ENCODE results near the gene AMH.

The AMH gene

GRCh38 chr19:2235381-2236063, 13.6 kb upstream of the AMH start:
- DNase-seq (ENCODE audit: low read depth): no peak

DNA sequence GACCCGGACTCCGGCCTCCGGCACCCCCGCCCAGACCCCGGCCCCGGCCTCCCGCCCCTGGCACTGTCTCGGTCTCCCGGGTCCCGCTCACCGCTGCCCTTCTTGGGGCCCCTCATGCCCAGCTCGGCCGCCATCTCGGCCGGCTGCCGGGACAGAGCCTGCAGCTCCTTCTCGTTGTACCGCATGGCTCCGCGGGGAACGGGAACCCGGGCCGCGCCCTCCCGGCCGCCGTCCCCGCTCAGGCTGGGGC, 13.1 kb upstream of the AMH start:
- no peak for DNase-seq (ENCODE audit: low read depth)

GRCh38 chr19:2236314-2237050, 12.6 kb upstream of the AMH start, which contains the start of the genes PLEKHJ1 and SF3A2:
PLEKHJ1 (minus strand) TSS chr19:2236329; CDS start chr19:2236248, 81 bp downstream.
SF3A2 (plus strand) TSS chr19:2236824; CDS start chr19:2243419, 6,595 bp downstream.
- DNase-seq (ENCODE audit: low read depth): peak; percentile 99

- DNase-seq (ENCODE audit: low read depth): no peak
Observed at GRCh38 chr19:2237051-2237868, 11.9 kb upstream of the AMH start.

DNA sequence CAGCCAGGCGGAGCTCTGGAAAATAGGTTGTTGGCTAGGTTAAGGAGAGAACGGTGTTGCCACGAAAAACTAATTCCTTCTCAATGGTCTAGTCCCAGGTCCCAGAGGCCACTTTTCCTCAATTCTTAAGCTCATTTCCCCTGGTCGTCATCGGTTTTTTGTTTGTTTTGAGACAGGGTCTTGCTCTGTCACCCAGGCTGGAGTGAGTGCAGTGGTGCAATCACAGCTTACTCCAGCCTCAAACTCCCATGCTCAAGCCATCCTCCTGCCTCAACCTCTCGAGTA, 11.3 kb upstream of the AMH start:
- DNase-seq (ENCODE audit: low read depth): no peak

- no peak for DNase-seq (ENCODE audit: low read depth)
Observed at GRCh38 chr19:2239173-2239572, 9.9 kb upstream of the AMH start.

DNA sequence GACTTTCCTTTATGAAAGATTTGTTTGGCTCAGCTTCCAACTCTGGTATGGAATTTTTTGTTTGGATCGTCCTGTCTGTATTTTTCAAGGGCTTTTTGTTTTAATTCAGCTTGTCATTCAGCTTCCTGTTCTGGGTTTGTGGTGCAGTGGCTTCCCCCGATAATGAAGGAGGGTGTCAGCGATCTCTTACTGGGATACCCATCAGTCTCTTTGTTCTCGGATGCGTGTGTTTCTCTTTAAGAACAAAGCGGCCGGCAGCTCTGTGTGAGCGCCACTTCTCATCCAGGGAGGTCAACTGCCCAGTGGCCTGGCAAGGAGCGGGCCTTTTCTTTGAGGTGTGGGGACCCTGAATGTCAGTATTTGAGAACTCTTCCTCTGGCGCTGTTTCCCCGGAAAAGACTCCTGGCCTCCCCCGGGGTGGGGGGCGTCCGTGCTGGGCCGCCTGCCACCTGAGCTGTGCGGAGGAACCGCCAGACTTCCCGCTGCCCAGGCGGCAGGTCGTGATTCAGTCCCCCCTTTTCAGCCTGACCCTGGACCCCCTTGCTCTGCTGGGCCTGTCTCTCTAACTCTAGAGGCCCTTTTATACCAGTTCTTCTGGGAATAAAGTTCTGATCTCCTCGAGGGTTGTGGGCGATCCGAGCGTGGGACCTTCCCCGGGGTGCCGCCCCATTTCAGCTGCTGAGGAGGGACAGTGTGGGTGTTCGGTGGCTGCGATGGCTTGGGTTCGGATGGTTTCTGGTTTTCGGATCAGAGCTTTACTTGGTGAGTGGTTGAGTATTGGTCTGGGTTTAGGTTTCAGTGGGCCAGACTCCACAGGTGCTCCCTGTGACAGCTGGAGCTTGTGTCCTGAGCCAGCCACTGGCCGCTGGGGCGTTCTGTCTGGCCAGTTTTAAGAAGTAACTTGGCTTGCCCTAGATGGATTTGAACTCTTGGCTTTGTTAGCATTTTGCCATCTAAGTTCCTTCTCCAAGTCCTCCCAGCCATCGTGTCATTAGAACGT, 9.1 kb upstream of the AMH start:
- no peak for DNase-seq (ENCODE audit: low read depth)

- no peak for DNase-seq (ENCODE audit: low read depth)
Observed at GRCh38 chr19:2240881-2241760, 8.0 kb upstream of the AMH start.

DNA sequence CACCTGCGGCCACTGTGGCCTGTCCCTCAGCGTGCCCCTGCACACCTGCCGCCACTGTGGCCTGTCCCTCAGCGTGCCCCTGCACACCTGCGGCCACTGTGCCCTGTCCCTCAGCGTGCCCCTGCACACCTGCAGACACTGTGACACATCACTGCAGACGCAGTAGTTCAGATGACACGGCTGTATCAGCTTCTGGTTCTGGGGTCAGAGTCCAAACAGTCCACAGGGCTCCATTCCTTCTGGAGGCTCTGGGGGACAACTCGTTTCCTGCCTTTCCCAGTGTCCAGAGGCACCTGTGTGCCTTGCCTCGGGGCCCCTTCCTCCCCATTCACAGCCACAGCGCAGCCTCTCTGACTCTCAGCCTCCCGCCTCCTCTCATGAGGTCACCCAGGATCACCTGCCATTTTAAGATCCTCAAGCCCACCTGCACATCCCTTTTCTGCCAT, 7.0 kb upstream of the AMH start:
- DNase-seq (ENCODE audit: low read depth): no peak

DNA sequence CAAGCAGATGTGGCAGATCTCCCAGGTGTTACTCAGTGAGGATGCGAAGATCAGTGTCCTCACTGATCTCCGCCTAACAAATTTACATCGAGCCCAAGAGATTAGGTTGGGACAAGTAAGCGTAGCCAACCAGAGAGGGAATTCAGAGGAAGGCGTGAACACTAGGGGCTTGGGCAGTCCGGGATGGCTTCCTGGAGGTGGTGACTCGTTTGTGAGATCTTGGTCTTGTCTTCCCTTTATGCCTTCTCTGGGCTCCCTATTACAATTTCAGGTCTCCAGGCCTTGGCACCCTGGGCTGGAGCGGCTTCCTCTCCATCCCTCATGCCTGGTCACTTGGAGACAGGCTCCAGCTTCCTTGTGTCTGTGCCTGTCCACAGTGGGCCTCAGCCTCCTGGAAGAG, 6.3 kb upstream of the AMH start:
- no peak for DNase-seq (ENCODE audit: low read depth)

DNA sequence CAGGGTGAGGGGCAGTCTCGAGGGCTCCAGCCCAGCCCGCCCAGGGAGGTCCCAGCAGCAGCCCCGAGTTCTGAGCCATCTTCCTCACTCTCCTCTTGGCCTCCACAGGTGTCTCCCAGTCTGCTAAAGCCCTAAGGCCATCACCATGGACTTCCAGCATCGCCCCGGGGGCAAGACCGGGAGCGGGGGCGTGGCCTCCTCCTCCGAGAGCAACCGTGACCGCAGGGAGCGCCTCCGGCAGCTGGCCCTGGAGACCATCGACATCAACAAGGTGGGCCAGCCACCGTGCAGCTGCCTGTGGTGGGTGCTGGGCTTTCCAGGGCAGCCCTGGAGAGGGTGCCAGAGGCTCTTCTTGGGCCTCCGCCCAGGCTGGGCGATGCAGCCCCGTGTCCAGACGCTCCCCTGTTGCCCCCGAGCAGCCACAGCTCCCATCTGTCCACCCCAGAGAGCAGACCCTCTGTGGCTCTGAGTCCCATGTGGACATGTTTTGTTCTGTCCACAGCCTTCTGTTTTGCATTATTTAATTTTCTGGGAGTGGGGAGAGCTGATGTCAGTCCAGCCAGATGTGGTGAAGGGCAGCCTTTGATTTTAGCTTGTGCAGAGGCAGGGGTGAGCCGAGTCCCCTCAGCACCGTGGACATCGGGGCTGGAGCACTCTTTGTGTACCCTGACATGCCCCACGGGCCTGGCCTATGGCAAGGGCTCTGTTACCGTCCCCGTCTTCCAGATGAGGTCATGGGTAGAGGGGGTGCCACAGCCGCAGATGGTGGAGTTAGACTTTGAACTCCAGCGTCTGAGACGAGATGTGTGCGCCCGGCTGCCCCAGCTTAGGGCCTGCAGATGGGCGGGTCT, 5.6 kb upstream of the AMH start:
- no peak for DNase-seq (ENCODE audit: low read depth)

GRCh38 chr19:2244125-2244411, 5.1 kb upstream of the AMH start:
- no peak for DNase-seq (ENCODE audit: low read depth)

DNA sequence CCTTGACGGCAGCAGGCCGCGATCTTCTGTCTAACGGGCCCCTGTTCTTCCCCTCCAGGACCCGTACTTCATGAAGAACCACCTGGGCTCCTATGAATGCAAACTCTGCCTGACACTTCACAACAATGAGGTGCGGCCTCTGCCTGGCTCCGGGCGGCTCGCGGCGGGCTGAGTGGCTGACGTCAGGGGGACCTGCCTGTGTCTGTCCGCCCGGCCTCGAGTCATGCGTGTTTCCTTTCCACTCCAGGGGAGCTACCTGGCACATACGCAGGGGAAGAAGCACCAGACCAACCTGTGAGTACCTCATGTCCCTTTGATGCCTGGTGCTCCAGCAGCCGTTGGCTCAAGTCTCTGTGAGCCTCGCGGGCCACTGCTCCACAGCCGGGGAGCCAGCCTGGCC, 4.6 kb upstream of the AMH start:
- DNase-seq (ENCODE audit: low read depth): no peak

- no peak for DNase-seq (ENCODE audit: low read depth)
Observed at GRCh38 chr19:2245273-2245672, 3.9 kb upstream of the AMH start.

DNA sequence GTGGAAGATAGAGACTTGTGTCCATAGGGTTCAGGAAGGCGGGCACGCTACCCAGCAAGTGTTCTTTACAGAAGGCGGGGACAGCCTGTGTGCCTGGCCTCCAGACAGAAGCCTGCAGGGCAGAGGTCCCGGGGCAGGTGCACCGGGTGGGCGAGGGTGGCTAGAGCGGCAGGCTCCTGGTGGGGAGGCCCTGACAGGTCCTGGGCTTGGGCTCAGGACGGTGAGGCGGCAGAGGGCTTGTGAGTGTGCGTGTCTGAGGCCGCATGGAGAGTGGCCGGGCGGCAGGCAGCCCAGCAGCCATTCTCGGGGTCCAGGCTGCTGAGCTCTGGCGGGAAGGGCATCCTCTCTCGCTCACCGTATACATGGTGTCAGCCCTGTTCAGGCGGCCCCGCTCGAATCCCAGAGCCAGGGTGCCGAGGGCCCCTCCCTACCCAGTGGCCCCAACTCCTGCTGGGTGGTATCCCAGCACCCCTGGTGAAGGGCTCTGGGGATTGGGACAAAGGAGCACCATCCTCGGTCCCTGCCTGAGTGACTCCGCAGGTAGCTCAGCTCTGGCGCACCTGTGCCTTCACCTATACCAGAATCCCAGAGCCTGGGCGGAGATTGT, 3.0 kb upstream of the AMH start:
- DNase-seq (ENCODE audit: low read depth): no peak

DNA sequence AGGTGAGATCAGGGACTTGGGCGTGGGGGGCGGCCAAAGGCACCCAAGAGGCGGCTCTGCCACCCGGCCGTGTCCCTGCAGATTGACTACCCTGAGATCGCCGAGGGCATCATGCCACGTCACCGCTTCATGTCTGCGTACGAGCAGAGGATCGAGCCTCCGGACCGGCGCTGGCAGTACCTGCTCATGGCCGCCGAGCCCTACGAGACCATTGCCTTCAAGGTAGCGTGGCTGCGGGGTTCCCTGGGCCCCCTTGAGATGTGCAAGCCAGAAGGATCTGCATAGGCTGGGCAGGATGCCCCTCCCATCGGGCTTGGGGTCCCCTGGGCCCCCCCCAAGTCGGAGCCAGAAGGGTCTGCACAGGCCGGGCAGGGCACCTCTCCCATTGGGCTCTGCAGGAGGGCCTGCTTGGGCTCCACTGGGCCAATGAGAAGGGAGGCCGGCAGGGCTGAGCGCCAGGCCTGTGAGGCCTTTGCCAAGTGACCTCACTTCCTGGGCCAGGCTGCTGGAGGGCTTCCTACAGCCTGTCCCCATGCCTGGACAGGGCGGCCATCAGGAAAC, 2.2 kb upstream of the AMH start:
- DNase-seq (ENCODE audit: low read depth): no peak

GRCh38 chr19:2247433-2248101, 1.6 kb upstream of the AMH start:
- DNase-seq (ENCODE audit: low read depth): no peak

GRCh38 chr19:2248136-2249009, 750 bp upstream of the AMH start:
- no peak for DNase-seq (ENCODE audit: low read depth)
